HG03521 (cell line): Measurements from ENCODE around the gene LRIG2.
"Not testable (repeated sequence)": the region's sequence is repeated elsewhere in the genome, so short reads cannot be mapped to it uniquely, and the experiment has no call there.

ENCODE experiments used
- ATAC-seq: cut with Tn5 transposase; IDR thresholded peaks from one replicate; pipeline ENCODE4 v1.9.1; 2021; ENCODE audit warnings: mild to moderate bottlenecking, moderate library complexity; ENCODE audit not compliant: unreplicated experiment

LRIG2 gene

GRCh38 chr1:113057006-113057405 lies 16.0 kb upstream of the LRIG2 start:
- no peak for ATAC-seq

DNA sequence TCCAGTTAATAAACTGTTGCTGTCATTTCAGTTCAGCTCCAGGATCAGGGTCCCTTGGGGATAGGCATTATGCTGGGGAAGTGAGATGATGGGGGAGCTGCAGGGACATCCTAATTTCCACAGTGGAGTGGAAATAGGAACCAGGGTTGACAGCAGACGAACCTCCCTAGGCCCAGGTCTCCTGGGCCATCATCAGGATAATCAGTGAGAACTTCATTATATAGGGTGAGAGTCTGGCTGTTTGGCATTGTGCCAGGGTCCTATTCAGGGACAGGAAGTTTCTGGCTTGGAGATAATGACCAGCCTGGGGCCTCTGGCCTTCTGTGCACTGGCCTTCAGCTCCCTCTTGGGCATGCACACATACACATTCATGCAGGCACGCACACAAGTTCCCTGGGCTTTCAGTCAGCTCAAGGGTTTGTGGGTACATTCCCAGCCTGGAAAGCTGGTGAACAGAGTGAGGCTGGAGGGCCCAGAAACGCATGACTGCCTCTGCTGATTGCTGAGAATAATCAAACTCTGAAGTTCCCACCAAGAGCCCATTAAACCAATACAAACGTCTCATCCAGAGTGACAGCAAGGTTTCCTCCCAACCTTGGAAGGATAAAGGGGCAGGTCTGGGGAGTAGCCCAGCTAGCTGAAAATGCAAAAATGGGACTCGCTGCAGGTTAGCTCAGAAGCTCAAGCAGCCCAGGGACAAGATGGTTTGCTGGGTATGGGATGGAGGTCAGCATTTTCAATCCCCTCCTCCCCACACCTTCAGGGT lies 13.9 kb upstream of the LRIG2 start:
- ATAC-seq = no peak

DNA sequence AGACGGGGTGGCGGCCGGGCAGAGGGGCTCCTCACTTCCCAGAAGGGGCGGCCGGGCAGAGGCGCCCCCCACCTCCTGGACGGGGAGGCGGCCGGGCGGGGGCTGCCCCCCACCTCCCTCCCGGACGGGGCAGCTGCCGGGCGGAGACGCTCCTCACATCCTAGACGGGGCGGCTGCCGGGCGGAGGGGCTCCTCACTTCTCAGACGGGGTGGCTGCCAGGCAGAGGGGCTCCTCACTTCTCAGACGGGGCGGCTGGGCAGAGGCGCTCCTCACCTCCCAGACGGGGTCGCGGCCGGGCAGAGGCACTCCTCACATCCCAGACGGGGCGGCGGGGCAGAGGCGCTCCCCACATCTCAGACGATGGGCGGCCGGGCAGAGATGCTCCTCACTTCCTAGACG lies 9.5 kb upstream of the LRIG2 start:
- ATAC-seq = not testable (repeated sequence)

- ATAC-seq = no peak
These were observed 749 bp upstream of the LRIG2 start for GRCh38 chr1:113072141-113072756.

DNA sequence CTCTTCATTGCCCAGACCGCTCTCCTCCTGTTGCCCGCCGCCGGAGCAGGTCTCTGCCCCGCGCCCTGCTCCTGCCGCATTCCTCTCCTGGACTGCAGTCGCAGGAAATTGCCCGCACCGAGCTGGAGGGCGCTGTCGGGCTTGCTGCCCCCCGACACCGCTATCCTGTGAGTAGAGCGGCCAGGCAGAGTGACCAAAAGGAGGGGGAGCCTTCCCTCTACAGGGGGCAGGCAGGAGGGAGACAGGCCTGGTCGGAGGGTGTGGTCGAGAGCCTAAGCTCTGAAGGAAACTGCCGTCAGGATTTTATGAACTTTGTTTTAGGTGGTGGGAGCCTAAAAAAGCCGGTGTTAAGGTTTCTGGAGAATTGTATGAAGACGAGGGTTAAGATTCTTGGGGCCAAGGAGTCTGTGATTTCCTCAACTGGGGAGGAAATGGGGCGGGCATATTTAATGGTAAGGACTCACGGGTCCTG lies 517 bp downstream of the LRIG2 start:
- peak; percentile 19 for ATAC-seq

- no peak for ATAC-seq
These were observed 1.2 kb downstream of the LRIG2 start for GRCh38 chr1:113074237-113074636.

DNA sequence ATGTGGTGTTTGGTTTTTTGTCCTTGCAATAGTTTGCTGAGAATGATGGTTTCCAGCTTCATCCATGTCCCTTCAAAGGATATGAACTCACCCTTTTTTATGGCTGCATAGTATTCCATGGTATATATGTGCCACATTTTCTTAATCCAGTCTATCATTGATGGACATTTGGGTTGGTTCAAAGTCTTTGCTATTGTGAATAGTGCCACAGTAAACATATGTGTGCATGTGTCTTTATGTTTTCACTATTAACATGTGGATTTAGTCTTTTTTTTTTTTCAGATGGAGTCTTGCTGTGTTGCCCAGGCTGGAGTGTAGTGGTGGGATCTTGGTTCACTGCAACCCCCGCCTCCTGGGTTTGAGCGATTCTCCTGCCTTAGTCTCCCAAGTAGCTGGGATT lies 5.0 kb downstream of the LRIG2 start:
- not testable (repeated sequence) for ATAC-seq

- no peak for ATAC-seq
These were observed 13.5 kb downstream of the LRIG2 start for GRCh38 chr1:113086541-113086940.

- ATAC-seq = no peak
These were observed 16.0 kb downstream of the LRIG2 start for GRCh38 chr1:113088972-113089371.

DNA sequence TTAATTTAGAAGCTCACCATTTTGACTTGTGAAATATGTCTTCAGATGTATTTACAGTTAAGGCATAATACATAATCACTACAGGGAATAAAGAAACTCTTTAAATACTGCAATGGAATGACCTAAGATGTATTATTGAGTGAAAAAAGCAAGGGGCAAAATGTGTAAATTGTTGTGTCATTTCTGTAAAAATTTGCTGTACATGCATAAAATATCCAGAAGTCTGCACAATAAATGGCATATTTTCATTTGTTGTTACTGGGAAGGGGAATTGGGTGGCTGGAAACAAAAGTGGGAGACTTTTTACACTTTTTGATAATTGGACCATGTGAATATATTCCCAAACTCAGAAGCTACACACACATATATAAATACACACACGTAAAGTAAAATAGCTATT lies 17.1 kb downstream of the LRIG2 start:
- ATAC-seq = no peak

DNA sequence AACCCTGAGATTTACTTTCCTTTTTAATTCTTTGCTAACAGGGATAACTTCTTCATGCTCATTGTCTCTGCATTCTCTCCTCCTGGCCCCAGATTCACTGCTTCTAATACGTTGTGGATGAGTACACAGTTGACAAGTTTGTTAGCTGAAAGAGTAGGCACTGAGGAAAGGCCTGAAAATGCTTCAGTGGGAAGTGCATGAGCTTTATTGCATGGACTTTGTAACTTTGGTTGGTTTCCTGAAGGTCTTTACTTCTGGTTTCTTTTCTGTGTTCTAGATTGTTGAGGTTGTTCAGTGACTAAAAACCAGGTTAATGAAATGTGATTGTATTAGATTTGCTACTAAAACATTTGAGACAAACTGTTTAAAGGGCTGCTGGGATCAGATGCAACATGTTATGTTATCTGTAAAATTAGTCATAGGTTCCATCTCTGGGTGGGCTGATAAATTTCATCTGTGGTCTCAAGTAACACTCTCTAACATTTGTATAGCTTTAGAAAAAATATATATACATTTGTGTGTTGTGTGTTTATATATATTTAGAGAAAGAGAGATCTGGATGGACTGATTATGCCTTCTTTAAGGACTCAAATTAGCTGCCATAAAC lies 19.1 kb downstream of the LRIG2 start:
- ATAC-seq = no peak

- ATAC-seq = no peak
These were observed 21.5 kb downstream of the LRIG2 start for GRCh38 chr1:113094506-113094905.

GRCh38 chr1:113095790-113096455 lies 22.9 kb downstream of the LRIG2 start:
- no peak for ATAC-seq

GRCh38 chr1:113096493-113096892 lies 23.5 kb downstream of the LRIG2 start:
- ATAC-seq = no peak

GRCh38 chr1:113101588-113101987 lies 28.6 kb downstream of the LRIG2 start:
- no peak for ATAC-seq

DNA sequence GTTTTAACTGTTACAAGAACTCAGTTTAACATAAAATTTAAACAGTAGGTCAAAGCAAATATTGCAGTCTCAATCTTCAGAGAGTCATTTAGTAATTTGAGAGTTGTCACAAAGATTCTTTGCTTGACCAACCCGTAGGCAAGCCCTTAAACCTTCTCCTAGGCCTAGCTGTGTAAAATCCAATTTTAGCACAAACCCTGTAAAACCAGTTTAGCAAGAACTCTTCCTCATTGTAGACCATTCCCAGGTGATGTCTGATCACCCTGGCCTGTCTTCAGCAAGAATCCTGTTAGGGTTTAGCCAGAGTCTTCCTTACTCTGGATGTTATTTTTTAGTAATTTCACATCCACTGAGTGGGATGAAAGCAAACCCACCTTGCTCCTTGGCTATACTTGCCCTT lies 30.1 kb downstream of the LRIG2 start:
- no peak for ATAC-seq

DNA sequence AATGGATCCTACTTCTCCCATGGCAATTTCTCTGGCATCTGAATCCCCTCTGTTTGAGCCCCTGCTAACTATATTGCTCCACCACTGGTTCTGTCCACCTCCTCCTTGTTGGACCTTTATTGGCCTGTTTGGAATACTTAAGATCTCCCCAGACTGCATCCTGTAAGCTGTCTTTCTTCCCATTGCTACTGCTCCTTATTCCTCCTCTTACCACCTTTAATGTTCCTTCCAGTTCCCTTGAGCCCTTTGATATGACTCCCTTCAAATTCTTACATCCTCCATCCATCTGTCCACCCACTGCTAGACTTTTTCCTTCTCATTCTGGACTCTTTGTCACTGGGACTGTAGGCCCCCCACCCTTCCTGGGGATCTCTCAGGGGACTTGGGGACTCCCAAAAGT lies 31.0 kb downstream of the LRIG2 start:
- no peak for ATAC-seq

GRCh38 chr1:113106910-113107309 lies 33.9 kb downstream of the LRIG2 start:
- no peak for ATAC-seq

DNA sequence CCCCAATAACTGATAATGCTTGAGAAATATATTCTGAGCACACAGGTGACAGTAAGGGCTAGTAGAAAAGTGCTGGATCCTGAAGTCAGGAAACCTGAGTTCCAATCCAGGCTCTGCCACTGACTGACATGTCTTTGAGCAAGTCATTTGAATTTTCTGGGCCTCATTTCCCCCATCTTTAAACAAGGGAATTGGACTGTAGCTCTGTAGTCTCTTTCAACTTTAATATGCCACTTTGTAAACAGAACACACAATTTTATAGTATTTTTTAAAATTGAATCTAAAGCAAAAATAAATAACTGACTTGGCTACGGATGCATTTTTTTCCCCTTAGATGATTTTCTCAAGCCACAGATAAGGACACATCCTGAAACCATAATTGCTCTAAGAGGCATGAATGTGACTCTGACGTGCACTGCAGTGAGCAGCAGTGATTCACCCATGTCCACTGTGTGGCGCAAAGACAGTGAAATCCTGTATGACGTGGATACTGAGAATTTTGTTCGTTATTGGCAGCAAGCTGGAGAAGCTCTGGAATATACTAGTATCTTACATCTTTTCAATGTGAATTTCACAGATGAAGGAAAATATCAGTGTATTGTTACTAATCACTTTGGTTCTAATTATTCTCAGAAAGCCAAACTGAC lies 37.0 kb downstream of the LRIG2 start:
- ATAC-seq = no peak

DNA sequence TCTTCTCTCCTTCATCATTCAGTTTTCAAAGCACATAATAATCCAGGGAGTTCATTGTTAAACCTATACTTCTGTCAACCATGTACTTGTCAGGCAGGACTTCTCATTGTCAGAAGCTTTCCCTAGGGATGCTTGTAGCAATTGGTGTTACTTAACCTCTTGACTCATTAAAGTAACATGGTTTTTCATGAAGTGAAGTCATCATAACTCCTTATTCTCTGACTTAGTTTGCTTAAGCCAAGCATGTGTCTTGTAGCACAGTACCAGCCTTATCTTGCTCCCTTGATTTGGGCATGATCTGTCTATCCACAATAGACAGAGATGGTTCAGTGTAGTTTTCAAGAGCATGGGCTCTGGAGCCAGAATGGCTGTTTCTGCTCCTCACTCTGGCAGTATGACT lies 45.3 kb downstream of the LRIG2 start:
- ATAC-seq = no peak

GRCh38 chr1:113123737-113124136 lies 50.7 kb downstream of the LRIG2 start:
- ATAC-seq = no peak
